TTC549 (cell line): ENCODE results near the gene SPDEF.

Experiments used
- FAIRE-seq: peaks from 2 replicates; lab custom pipeline; 2012; peaks lifted over from hg19 to GRCh38; lab: Jason Lieb, UNC

The SPDEF gene

GRCh38 chr6:34514593-34515472 lies 41.3 kb downstream of the SPDEF start:
- FAIRE-seq = no peak

GRCh38 chr6:34514112-34514511 lies 42.0 kb downstream of the SPDEF start:
- FAIRE-seq = no peak

- FAIRE-seq = no peak
Observed at GRCh38 chr6:34513646-34514045, 42.5 kb downstream of the SPDEF start.

GRCh38 chr6:34512738-34513115 lies 43.4 kb downstream of the SPDEF start:
- no peak for FAIRE-seq

GRCh38 chr6:34511915-34512737 lies 44.0 kb downstream of the SPDEF start:
- FAIRE-seq = no peak

- FAIRE-seq = no peak
Observed at GRCh38 chr6:34511214-34511914, 44.8 kb downstream of the SPDEF start.

GRCh38 chr6:34510299-34510698 lies 45.8 kb downstream of the SPDEF start:
- no peak for FAIRE-seq

GRCh38 chr6:34509782-34510181 lies 46.3 kb downstream of the SPDEF start:
- FAIRE-seq = no peak

- no peak for FAIRE-seq
Observed at GRCh38 chr6:34508425-34508824, 47.7 kb downstream of the SPDEF start.

- FAIRE-seq = no peak
Observed at GRCh38 chr6:34506718-34507117, 49.4 kb downstream of the SPDEF start.

- FAIRE-seq = no peak
Observed at GRCh38 chr6:34497411-34497810, 58.7 kb downstream of the SPDEF start.

GRCh38 chr6:34496103-34496685 lies 59.9 kb downstream of the SPDEF start:
- no peak for FAIRE-seq

- no peak for FAIRE-seq
Observed at GRCh38 chr6:34494973-34495372, 61.2 kb downstream of the SPDEF start.

GRCh38 chr6:34493344-34493743 lies 62.8 kb downstream of the SPDEF start:
- no peak for FAIRE-seq

GRCh38 chr6:34491091-34491430 lies 65.1 kb downstream of the SPDEF start:
- FAIRE-seq = no peak

- no peak for FAIRE-seq
Observed at GRCh38 chr6:34490390-34491090, 65.6 kb downstream of the SPDEF start.

- no peak for FAIRE-seq
Observed at GRCh38 chr6:34489207-34489805, 66.8 kb downstream of the SPDEF start.
